Liver (tissue), 9 donors: ENCODE results near the gene SSNA1. TPM values are rescaled to one million over a fixed set of nuclear protein-coding genes. Genes with fewer than 3 reads are reported as not detected.
A peak's percentile ranks its signal among the peaks of the same experiment; 100 is the strongest.

Experiments
- DNase-seq: peaks from one replicate; pipeline ENCODE4 v3.0.0-alpha.2; 2017; ENCODE audit warnings: low spot score
- H3K27ac ChIP-seq, 2 donors: one replicate each; pipeline ENCODE4 v1.7.0; 2013; ENCODE audit warnings: inconsistent platforms in 2 of 2, low read length in 2 of 2, control low read depth in 1 of 2, low read depth in 1 of 2, mild to moderate bottlenecking in 1 of 2
- H3K27me3 ChIP-seq, 4 donors: one replicate each; pipeline versions ENCODE4 v1.6.1 to v1.7.0; 2013; ENCODE audit warnings: low read length in 3 of 4, inconsistent platforms in 1 of 4, mild to moderate bottlenecking in 1 of 4, moderate library complexity in 1 of 4; ENCODE audit not compliant: control insufficient read depth in 4 of 4, insufficient read depth in 4 of 4
- H3K36me3 ChIP-seq, 4 donors: one replicate each; pipeline versions ENCODE4 v1.6.1 to v1.7.0; 2013; ENCODE audit warnings: low read length in 3 of 4, mild to moderate bottlenecking in 3 of 4, low read depth in 1 of 4, moderate library complexity in 1 of 4; ENCODE audit not compliant: control insufficient read depth in 4 of 4, insufficient read depth in 3 of 4
- H3K4me1 ChIP-seq, 4 donors: one replicate each; pipeline versions ENCODE4 v1.6.1 to v1.7.0; 2013; ENCODE audit warnings: low read length in 3 of 4, mild to moderate bottlenecking in 3 of 4, moderate library complexity in 1 of 4; ENCODE audit not compliant: control insufficient read depth in 4 of 4, insufficient read depth in 4 of 4
- H3K4me3 ChIP-seq, 3 donors: one replicate each; pipeline versions ENCODE4 v1.6.1 to v1.7.0; 2013; ENCODE audit warnings: low read length in 3 of 3, control low read depth in 1 of 3, low read depth in 1 of 3, mild to moderate bottlenecking in 1 of 3
- H3K9ac ChIP-seq, 2 donors: one replicate each; pipeline ENCODE4 v1.7.0; 2013; ENCODE audit warnings: low read length in 2 of 2, mild to moderate bottlenecking in 2 of 2, moderate library complexity in 2 of 2, control low read depth in 1 of 2, low read depth in 1 of 2
- H3K9me3 ChIP-seq, 4 donors: one replicate each; pipeline versions ENCODE4 v1.6.1 to v1.7.0; 2013; ENCODE audit warnings: low read length in 3 of 4; ENCODE audit not compliant: control insufficient read depth in 4 of 4
- ATF3 ChIP-seq: IDR thresholded peaks from 2 replicates; pipeline ENCODE4 v1.6.1; 2016; ENCODE audit warnings: antibody characterized with exemption
- CTCF ChIP-seq: fragments of 150-350 bp; IDR thresholded peaks from 2 replicates; pipeline ENCODE4 v1.5.1; 2017; ENCODE audit warnings: improper control_type of control experiment, low read depth, low read length; ENCODE audit not compliant: missing input control
- EGR1 ChIP-seq, 2 donors: IDR thresholded peaks; 2 replicates each; pipeline ENCODE4 v1.6.1; 2016 to 2018; ENCODE audit warnings: antibody characterized with exemption in 2 of 2, low read depth in 2 of 2
- FOXA1 ChIP-seq: IDR thresholded peaks from 2 replicates; pipeline ENCODE4 v1.6.1; 2016; ENCODE audit warnings: antibody characterized with exemption
- FOXA2 ChIP-seq: IDR thresholded peaks from 2 replicates; pipeline ENCODE4 v1.6.1; 2016; ENCODE audit warnings: antibody characterized with exemption
- GABPA ChIP-seq, 2 donors: IDR thresholded peaks in 1 of 2; conservative IDR thresholded peaks in 1 of 2; 2 replicates each; pipeline ENCODE4 v1.6.1; 2016; ENCODE audit warnings: antibody characterized with exemption in 2 of 2, mild to moderate bottlenecking in 1 of 2, moderate library complexity in 1 of 2
- HNF4A ChIP-seq, 2 donors: conservative IDR thresholded peaks; 2 replicates each; pipeline ENCODE4 v1.6.1; 2016; ENCODE audit warnings: antibody characterized with exemption in 2 of 2, mild to moderate bottlenecking in 2 of 2
- HNF4G ChIP-seq: IDR thresholded peaks from 2 replicates; pipeline ENCODE4 v1.6.1; 2016; ENCODE audit warnings: antibody characterized with exemption
- JUND ChIP-seq, 2 donors: IDR thresholded peaks; 2 replicates each; pipeline ENCODE4 v1.6.1; 2016; ENCODE audit warnings: antibody characterized with exemption in 2 of 2
- MAX ChIP-seq: IDR thresholded peaks from 2 replicates; pipeline ENCODE4 v1.6.1; 2016; ENCODE audit warnings: antibody characterized with exemption
- NR2F2 ChIP-seq: IDR thresholded peaks from 2 replicates; pipeline ENCODE4 v1.6.1; 2016; ENCODE audit warnings: antibody characterized with exemption
- RAD21 ChIP-seq, 2 donors: IDR thresholded peaks; 2 replicates each; pipeline ENCODE4 v1.6.1; 2016; ENCODE audit warnings: antibody characterized with exemption in 2 of 2, mild to moderate bottlenecking in 2 of 2
- REST ChIP-seq: IDR thresholded peaks from 2 replicates; pipeline ENCODE4 v1.6.1; 2016; ENCODE audit warnings: antibody characterized with exemption, mild to moderate bottlenecking
- SP1 ChIP-seq: IDR thresholded peaks from 2 replicates; pipeline ENCODE4 v1.6.1; 2018; ENCODE audit warnings: antibody characterized with exemption, mild to moderate bottlenecking
- TAF1 ChIP-seq: conservative IDR thresholded peaks from 2 replicates; pipeline ENCODE4 v1.6.1; 2016; ENCODE audit warnings: antibody characterized with exemption, mild to moderate bottlenecking
- YY1 ChIP-seq: IDR thresholded peaks from 2 replicates; pipeline ENCODE4 v1.6.1; 2016; ENCODE audit warnings: antibody characterized with exemption, mild to moderate bottlenecking
- ZBTB33 ChIP-seq: IDR thresholded peaks from 2 replicates; pipeline ENCODE4 v1.6.1; 2016; ENCODE audit warnings: antibody characterized with exemption
- WGBS: extraction: QIAGEN DNeasy Blood & Tissue Kit; methylation state at CpG from one replicate; pipeline ENCODE4 v1.1.7; 2013; 5-methylcytosine and 5-hydroxymethylcytosine counted together
- polyA plus RNA-seq, 2 donors: library from polyadenylated mRNA; stranded (reverse) in 1 of 2; unstranded in 1 of 2; fragments of 200-250 nt in 1 of 2; fragments of >200 nt in 1 of 2; fragmentation: Nextera tagmentation in 1 of 2; extraction: Ambion mirVana in 1 of 2; gene quantifications; one replicate each; pipeline versions ENCODE4 v1.2.1 to v1.2.3, GENCODE V29; 2013 to 2015
- total RNA-seq, 2 donors: library from RNA; depleted of rRNA; stranded (reverse); fragments of >200 nt; gene quantifications; one replicate each; pipeline ENCODE4 v1.2.3, GENCODE V29; 2014
- donor health status: healthy.
- donor health status: healthy.
- donor health status: healthy.
- donor health status: healthy.
- donor health status: healthy.

Gene SSNA1
- total and polyA plus RNA-seq, 4 donors: 29.8 to 44.2 (median 40.3) TPM

- Histone ChIP-seq H3K36me3 (no peaks in the 10 kb centered on the region), H3K27me3 (peaks cover 7 to 36% (median 15%) of the 10 kb centered on the region in 4 donors), H3K27ac (no peak overlapping the region), H3K4me3 (peak overlapping the region in 1 of 3 donors; percentile 42), H3K9me3 (no peaks in the 10 kb centered on the region), H3K4me1 (peaks cover 18 to 26% (median 21%) of the 10 kb centered on the region in 4 donors), H3K9ac (no peak overlapping the region)
- no peak for DNase-seq
- 7% methylated on average over 57 of the region's 57 CpGs for whole genome bisulfite sequencing
- no peak for TF ChIP-seq FOXA2
- TF ChIP-seq RAD21 (IDR thresholded peaks at IDR 0.05): no peak
- no peak for TF ChIP-seq GABPA (IDR thresholded peaks at IDR 0.05 in 1 of 2, conservative IDR thresholded peaks at IDR 0.05 in 1 of 2)
- no peak for TF ChIP-seq SP1
- no peak for TF ChIP-seq YY1
- TF ChIP-seq ATF3: no peak
- no peak for TF ChIP-seq CTCF
- TF ChIP-seq NR2F2: no peak
- no peak for TF ChIP-seq EGR1 (IDR thresholded peaks at IDR 0.05; ENCODE audit: low read depth in 2 of 2)
- no peak for TF ChIP-seq HNF4A (conservative IDR thresholded peaks at IDR 0.05)
- TF ChIP-seq TAF1: no peak
- TF ChIP-seq ZBTB33: no peak
- no peak for TF ChIP-seq FOXA1
- no peak for TF ChIP-seq JUND (IDR thresholded peaks at IDR 0.05)
- TF ChIP-seq MAX: no peak
- no peak for TF ChIP-seq HNF4G
- no peak for TF ChIP-seq REST
Observed at GRCh38 chr9:137167747-137168572, 20.5 kb upstream of the SSNA1 start.
